GM12878 (cell line): Measurements from ENCODE around the gene PSMB3. TPM values are rescaled to one million over a fixed set of nuclear protein-coding genes. Genes with fewer than 3 reads are reported as not detected.

Experiments
- ATAC-seq: fragments of 200-7000 bp; cut with Tn5 transposase; 3 replicates; pipeline ENCODE4 v1.9.1; 2020; ENCODE audit warnings: mild to moderate bottlenecking, moderate library complexity
- BruUV-seq: library from RNA; stranded (reverse); fragments of 400-500 nt; replicated peaks from 2 replicates; lab custom pipeline; 2021; lab: Mats Ljungman, UMichigan
- CTCF ChIA-PET: fragments of 300-600 bp; sonication (Branson Sonifier 250); formaldehyde crosslinking; extraction: SDS; loops from one replicate; lab custom pipeline; 2021; ENCODE audit warnings: inconsistent platforms; lab: Yijun Ruan, JAX
- POLR2A ChIA-PET: fragments of 350-600 bp; formaldehyde crosslinking; extraction: SDS; loops from one replicate; lab custom pipeline; 2021; ENCODE audit warnings: inconsistent platforms; lab: Charles Lee
- RAD21 ChIA-PET: fragments of 300-600 bp; sonication (Branson Sonifier 250); formaldehyde crosslinking; loops from one replicate; lab custom pipeline; 2023; ENCODE audit warnings: antibody characterized with exemption; ENCODE audit not compliant: unreplicated experiment; lab: Charles Lee
- SMC1A ChIA-PET: fragments of 300-600 bp; sonication (Branson Sonifier 250); formaldehyde crosslinking; loops from one replicate; lab custom pipeline; 2023; ENCODE audit not compliant: unreplicated experiment, uncharacterized antibody; lab: Charles Lee
- DNase-seq: peaks from one replicate; pipeline ENCODE4 v3.0.0-alpha.2; 2011; ENCODE audit warnings: low read depth, low spot score
- FAIRE-seq: peaks from 3 replicates; lab custom pipeline; 2011; peaks lifted over from hg19 to GRCh38; lab: Jason Lieb, UNC
- H2AFZ ChIP-seq: 2 replicates; pipeline ENCODE4 v1.6.0; 2011; ENCODE audit warnings: low read depth, low read length, control low read depth; ENCODE audit not compliant: control insufficient read depth
- H3K27ac ChIP-seq: 2 replicates; pipeline ENCODE4 v1.5.1; 2011; ENCODE audit warnings: control low read depth; ENCODE audit not compliant: control insufficient read depth, insufficient read depth
- H3K27me3 ChIP-seq, 2 experiments: replicated peaks in 1 of 2; 2 replicates each; pipeline versions ENCODE4 v1.6.0 to v1.6.1; 2011; ENCODE audit warnings: low read length in 1 of 2; ENCODE audit not compliant: control insufficient read depth in 2 of 2, insufficient read depth in 2 of 2
- H3K36me3 ChIP-seq, 2 experiments: 2 replicates each; pipeline ENCODE4 v1.5.1; 2011; ENCODE audit warnings: low read length in 1 of 2; ENCODE audit not compliant: control insufficient read depth in 2 of 2, insufficient read depth in 2 of 2
- H3K4me1 ChIP-seq: 2 replicates; pipeline ENCODE4 v1.6.1; 2011; ENCODE audit warnings: mild to moderate bottlenecking, low read length, moderate library complexity, mixed read lengths; ENCODE audit not compliant: control insufficient read depth, insufficient read depth
- H3K4me2 ChIP-seq: 2 replicates; pipeline ENCODE4 v1.6.0; 2011; ENCODE audit warnings: control low read depth; ENCODE audit not compliant: control insufficient read depth, insufficient read depth
- H3K4me3 ChIP-seq: fragments of 200-600 bp; sonication (generic); 2 replicates; pipeline ENCODE4 v1.5.1; 2016
- H3K79me2 ChIP-seq: 2 replicates; pipeline ENCODE4 v1.6.0; 2011; ENCODE audit warnings: low read length; ENCODE audit not compliant: control insufficient read depth, insufficient read depth
- H3K9ac ChIP-seq: 2 replicates; pipeline ENCODE4 v1.8.0; 2011; ENCODE audit warnings: low read length, control low read depth, mixed read lengths; ENCODE audit not compliant: control insufficient read depth, insufficient read depth
- H3K9me3 ChIP-seq: replicated peaks from 3 replicates; pipeline ENCODE4 v1.5.1; 2011; ENCODE audit warnings: mild to moderate bottlenecking, low read length; ENCODE audit not compliant: control insufficient read depth, insufficient read depth
- H4K20me1 ChIP-seq: 2 replicates; pipeline ENCODE4 v1.6.0; 2011; ENCODE audit not compliant: control insufficient read depth, insufficient read depth
- BMI1 ChIP-seq: fragments of 450-650 bp; IDR thresholded peaks from 2 replicates; pipeline ENCODE4 v1.6.1; 2016; ENCODE audit warnings: mild to moderate bottlenecking, moderate library complexity, borderline replicate concordance
- CBFB ChIP-seq: IDR thresholded peaks from 2 replicates; pipeline ENCODE4 v1.6.1; 2016; ENCODE audit warnings: antibody characterized with exemption, low read depth
- CEBPB ChIP-seq, 2 experiments: fragments of 150-350 bp in 1 of 2; IDR thresholded peaks; 2 replicates each; pipeline ENCODE4 v1.6.1; 2012 to 2014; ENCODE audit warnings: low read depth in 2 of 2, low read length in 2 of 2, borderline replicate concordance in 1 of 2, inconsistent platforms in 1 of 2
- CREB1 ChIP-seq: IDR thresholded peaks from 2 replicates; pipeline ENCODE4 v1.6.1; 2012; ENCODE audit warnings: low read depth, mild to moderate bottlenecking, inconsistent platforms
- CREM ChIP-seq: IDR thresholded peaks from 2 replicates; pipeline ENCODE4 v1.6.1; 2014; ENCODE audit warnings: antibody characterized with exemption, low read depth
- HDGF ChIP-seq: fragments of 450-650 bp; IDR thresholded peaks from 2 replicates; pipeline ENCODE4 v1.6.1; 2016; ENCODE audit warnings: antibody characterized with exemption
- LARP7 ChIP-seq: fragments of 450-650 bp; IDR thresholded peaks from 2 replicates; pipeline ENCODE4 v1.6.1; 2017; ENCODE audit warnings: mild to moderate bottlenecking
- NKRF ChIP-seq: fragments of 450-650 bp; conservative IDR thresholded peaks from 2 replicates; pipeline ENCODE4 v1.6.1; 2017; ENCODE audit warnings: mild to moderate bottlenecking, moderate library complexity
- NR2F1 ChIP-seq: fragments of 450-650 bp; conservative IDR thresholded peaks from 2 replicates; pipeline ENCODE4 v1.6.1; 2017; ENCODE audit warnings: mild to moderate bottlenecking
- PAX8 ChIP-seq: fragments of 450-650 bp; IDR thresholded peaks from 2 replicates; pipeline ENCODE4 v1.6.1; 2017; ENCODE audit warnings: mild to moderate bottlenecking, moderate library complexity
- PML ChIP-seq: IDR thresholded peaks from 2 replicates; pipeline ENCODE4 v1.6.1; 2012; ENCODE audit warnings: low read length, inconsistent platforms
- SMAD5 ChIP-seq: IDR thresholded peaks from 2 replicates; pipeline ENCODE4 v1.6.1; 2016; ENCODE audit warnings: antibody characterized with exemption, low read depth
- SRF ChIP-seq, 2 experiments: IDR thresholded peaks; 2 replicates each; pipeline ENCODE4 v1.6.1; 2011; ENCODE audit warnings: low read depth in 2 of 2, low read length in 2 of 2, mild to moderate bottlenecking in 1 of 2, moderate library complexity in 1 of 2
- USF2 ChIP-seq: IDR thresholded peaks from 2 replicates; pipeline ENCODE4 v1.6.1; 2011; ENCODE audit warnings: low read depth, low read length, improper control_type of control experiment, borderline replicate concordance
- ZNF207 ChIP-seq: fragments of 450-650 bp; IDR thresholded peaks from 2 replicates; pipeline ENCODE4 v1.6.1; 2014; ENCODE audit warnings: antibody characterized with exemption, mild to moderate bottlenecking, borderline replicate concordance
- ZNF592 ChIP-seq: fragments of 450-650 bp; IDR thresholded peaks from 2 replicates; pipeline ENCODE4 v1.6.1; 2017; ENCODE audit warnings: mild to moderate bottlenecking, moderate library complexity
- WGBS: methylation state at CpG from one replicate; pipeline ENCODE4 v1.1.6; 2016; ENCODE audit warnings: low lambda C conversion rate; ENCODE audit not compliant: insufficient replicate concordance, insufficient coverage; ENCODE audit errors: missing lambda C conversion rate; 5-methylcytosine and 5-hydroxymethylcytosine counted together
- in situ Hi-C: fragments of 300-500 bp; cut with MboI; formaldehyde crosslinking; loops from 9 replicates; pipeline ENCODE4 v1.14.3; 2018; ENCODE audit warnings: mixed read lengths
- intact Hi-C: fragments of 100-400 bp; cut with micrococcal nuclease; formaldehyde crosslinking; loops from one replicate; pipeline ENCODE4 v1.14.2; 2022; ENCODE audit not compliant: unreplicated experiment
- polyA plus RNA-seq, 11 experiments: library from polyadenylated mRNA; depleted of rRNA in 4 of 11; unstranded in 6 of 11; stranded (reverse) in 5 of 11; fragments of >200 nt; fragmentation: Nextera tagmentation in 4 of 11; fragmentation: Illumina TruSeq in 1 of 11; extraction: Ambion mirVana in 4 of 11; extraction: Trizol in 1 of 11; gene quantifications; 1 replicate in 1 of 11; 2 replicates in 10 of 11; pipeline versions ENCODE4 v1.2.1 to v1.2.3, GENCODE V29; 2011 to 2016; ENCODE audit warnings: inconsistent platforms in 2 of 11, missing spikeins in 2 of 11, low read depth in 1 of 11
- total RNA-seq, 4 experiments: library from RNA; depleted of rRNA in 3 of 4; stranded (reverse); fragments of >200 nt in 3 of 4; fragmentation: Illumina TruSeq in 1 of 4; extraction: Trizol in 1 of 4; gene quantifications; 2 replicates each; pipeline versions ENCODE4 v1.2.1 to v1.2.3, GENCODE V29; 2013 to 2021

Gene PSMB3
- total and polyA plus RNA-seq, 10 of the 15 experiments (the other 5 are each of a cell fraction or from before 2014, with no cell fraction given), result 300 to 2,130 (median 490) TPM

- H3K27ac ChIP-seq, result peak overlapping the region; percentile 93
- ChIA-PET CTCF (no interaction called here), SMC1A (interaction anchor here (2.0 kb wide), 1 partner anchor 67 kb away, joined by 7 read pairs; no protein-coding TSS in a partner anchor), RAD21 (interaction anchor here (0.7 to 1.0 kb wide), 2 partner anchors 63 to 70 kb away, joined by 3 to 5 read pairs; partner anchors contain the start of gene LASP1), POLR2A (no interaction called here)
- in situ Hi-C loops (no loop called here), intact Hi-C loops (loop anchor here (10.0 kb wide), 1 partner anchor 125 kb away; the partner anchor contains the start of gene EPOP)
- BruUV-seq, result no TSS peak
- FAIRE-seq (no peak), ATAC-seq (no peak), DNase-seq (no peak)
- peaks cover 11% of the 10 kb centered on the region for H3K4me1 ChIP-seq
- peak overlapping the region; percentile 66 for H3K4me3 ChIP-seq
- H2AFZ ChIP-seq, result peak overlapping the region; percentile 11
- 32% methylated on average over 14 of the region's 14 CpGs for WGBS
- no peaks in the 10 kb centered on the region for H3K9me3 ChIP-seq
- peaks cover 7 to 8% of the 10 kb centered on the region in 2 experiments for H3K36me3 ChIP-seq
- H3K4me2 ChIP-seq, result peak overlapping the region; percentile 52
- H3K9ac ChIP-seq, result peak overlapping the region; percentile 89
- no peaks in the 10 kb centered on the region for H4K20me1 ChIP-seq
- no peaks in the 10 kb centered on the region for H3K27me3 ChIP-seq
- peaks cover 31% of the 10 kb centered on the region for H3K79me2 ChIP-seq
- TF ChIP-seq SRF (IDR thresholded peaks at IDR 0.05; ENCODE audit: low read depth in 2 of 2, low read length in 2 of 2) (no peak), ZNF207 (no peak), LARP7 (no peak), USF2 (no peak), CBFB (no peak), PML (0 out of 2 replicates have a peak, but pooled peaks have one; percentile 54), SMAD5 (no peak), CEBPB (IDR thresholded peaks at IDR 0.05; ENCODE audit: borderline replicate concordance in 1 of 2, low read depth in 2 of 2, low read length in 2 of 2) (no peak), BMI1 (peak; percentile 42; the same call in 1 of the 2 replicates), NKRF (peak; percentile 45; the same call in 1 of the 2 replicates), ZNF592 (no peak), CREM (no peak), PAX8 (no peak), CREB1 (no peak), NR2F1 (0 out of 2 replicates have a peak, but pooled peaks have one; percentile 5), HDGF (0 out of 2 replicates have a peak, but pooled peaks have one; percentile 5)
Measured at GRCh38 chr17:38800237-38800760, 47.8 kb downstream of the PSMB3 start.
